ENCODE data around the gene DNM1L.

DNM1L gene

DNA sequence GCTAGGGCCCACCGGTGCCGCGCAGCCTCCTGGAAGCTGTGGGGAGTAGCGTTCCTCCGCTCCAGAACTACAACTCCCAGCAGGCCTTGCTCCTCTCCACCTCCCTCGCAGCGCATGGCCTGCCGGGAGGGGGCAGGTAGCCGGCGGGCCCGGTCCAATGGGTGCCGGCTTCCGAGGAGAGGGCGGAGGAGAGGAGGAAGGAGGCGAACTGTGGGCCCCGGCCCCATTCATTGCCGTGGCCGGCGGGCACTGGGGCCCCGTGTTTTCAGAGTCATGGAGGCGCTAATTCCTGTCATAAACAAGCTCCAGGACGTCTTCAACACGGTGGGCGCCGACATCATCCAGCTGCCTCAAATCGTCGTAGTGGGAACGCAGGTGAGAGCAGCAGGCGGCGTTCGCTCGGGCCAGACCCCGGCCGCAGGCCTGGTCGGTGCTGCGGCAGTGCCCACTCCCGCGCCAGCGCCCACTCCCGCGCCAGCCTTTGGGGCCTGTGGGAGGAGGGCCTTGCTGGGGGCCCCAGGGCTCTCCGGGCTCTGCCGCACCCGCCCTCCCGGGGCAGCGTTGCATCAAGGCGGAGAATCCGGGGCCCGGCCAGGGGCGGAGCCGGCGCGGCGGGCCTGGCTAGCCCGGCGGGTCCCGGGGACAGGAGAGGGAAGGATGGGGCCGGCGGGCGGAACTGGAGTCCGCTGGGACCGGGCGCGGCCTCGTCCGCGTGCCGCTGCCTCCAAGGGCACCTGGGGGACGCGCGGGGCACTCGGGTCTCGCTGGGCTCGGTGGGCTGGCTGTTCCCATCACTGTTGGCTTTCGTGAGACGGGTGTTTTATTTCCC lies at the start of gene DNM1L:
Gene DNM1L (plus strand): TSS at position 211 of the 829 bp plus-strand sequence. CDS start 63 bp downstream, at position 274.
- DNase-seq (ENCODE audit: low read depth): peak; percentile 97

DNA sequence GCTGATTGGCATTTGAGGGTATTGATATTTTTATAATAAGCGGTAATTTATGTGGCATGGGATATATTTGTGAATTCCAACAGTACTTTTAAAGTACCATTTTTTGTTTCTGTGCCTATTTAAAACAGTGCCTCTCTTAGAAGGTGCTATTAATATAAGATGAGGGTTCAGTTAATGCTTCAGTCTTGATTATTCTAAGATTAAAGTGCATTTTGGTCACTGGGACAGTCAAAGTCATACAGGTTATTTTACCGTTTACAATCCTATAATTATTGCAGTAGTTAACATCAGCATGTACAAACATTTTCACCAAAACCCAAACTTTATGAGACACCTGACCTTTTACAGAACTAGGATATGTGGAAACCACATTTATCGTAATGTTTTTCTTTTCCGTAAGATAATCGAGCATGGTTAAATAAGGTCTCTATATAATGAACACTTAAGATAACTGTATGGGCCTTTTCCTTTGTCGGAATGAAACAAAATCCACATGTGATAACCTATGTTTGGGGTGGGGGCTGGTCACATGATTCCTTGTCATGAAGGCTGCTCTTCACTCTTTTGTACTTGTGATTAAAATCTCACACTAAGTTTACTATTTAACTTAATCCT lies 37.7 kb upstream of the DNM1L start:
- DNase-seq (ENCODE audit: low read depth): no peak

DNA sequence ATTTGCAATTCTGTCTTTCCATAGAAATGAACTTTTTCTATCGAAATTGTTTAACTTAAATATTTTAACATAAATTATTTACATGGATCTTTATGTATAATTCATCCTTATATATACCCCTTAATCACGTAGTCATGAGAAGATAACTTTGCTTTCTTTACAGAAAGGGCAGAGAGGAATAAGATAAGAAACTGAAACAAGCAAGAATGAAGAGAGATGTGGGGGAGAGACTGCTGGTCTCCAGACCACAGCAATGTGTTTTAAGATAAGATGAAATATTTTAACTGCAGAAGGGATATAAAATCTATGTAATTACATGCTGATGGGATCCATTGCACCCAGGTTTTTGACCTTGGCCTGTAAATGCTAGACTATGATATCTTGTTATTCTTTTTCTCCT lies 34.7 kb upstream of the DNM1L start:
- DNase-seq (ENCODE audit: low read depth): peak; percentile 86

DNA sequence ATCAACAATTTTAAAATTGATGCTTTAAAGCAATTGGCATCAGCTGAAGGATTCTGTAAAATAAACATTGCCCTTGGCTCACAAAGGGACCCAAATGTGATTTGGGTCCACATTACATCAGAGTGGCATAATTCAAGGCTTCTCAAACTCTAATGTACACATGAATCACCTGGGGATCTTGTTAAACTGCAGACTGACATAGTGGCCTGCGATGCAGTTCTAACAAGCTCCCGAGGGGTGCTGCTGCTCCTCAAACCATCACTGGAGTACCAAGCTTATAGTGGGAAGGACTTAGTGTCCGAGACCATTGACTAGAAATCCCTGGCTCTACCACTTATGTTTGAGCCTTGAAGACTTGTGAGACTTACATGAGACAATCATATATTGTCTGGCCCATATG lies 31.8 kb upstream of the DNM1L start:
- DNase-seq (ENCODE audit: low read depth): peak; percentile 44

DNA sequence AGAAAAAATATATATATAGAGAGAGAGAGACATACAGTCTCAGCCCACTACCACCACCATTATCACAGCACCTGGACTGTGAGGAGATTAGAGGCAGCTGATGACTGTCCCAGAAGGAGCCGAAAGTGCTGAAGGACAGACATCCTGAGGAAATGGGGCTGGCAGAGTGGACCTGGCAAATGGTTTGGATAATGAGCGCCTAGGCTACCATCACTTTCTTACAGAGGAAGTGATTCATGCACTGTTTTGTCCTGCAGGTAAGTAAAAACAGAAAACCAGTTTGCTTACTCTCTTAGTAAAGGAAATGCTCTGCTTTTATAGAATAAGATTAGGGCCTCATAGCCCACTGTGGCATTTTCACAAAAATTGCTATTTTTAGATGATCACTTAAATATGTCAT lies 28.6 kb upstream of the DNM1L start:
- DNase-seq (ENCODE audit: low read depth): no peak

DNA sequence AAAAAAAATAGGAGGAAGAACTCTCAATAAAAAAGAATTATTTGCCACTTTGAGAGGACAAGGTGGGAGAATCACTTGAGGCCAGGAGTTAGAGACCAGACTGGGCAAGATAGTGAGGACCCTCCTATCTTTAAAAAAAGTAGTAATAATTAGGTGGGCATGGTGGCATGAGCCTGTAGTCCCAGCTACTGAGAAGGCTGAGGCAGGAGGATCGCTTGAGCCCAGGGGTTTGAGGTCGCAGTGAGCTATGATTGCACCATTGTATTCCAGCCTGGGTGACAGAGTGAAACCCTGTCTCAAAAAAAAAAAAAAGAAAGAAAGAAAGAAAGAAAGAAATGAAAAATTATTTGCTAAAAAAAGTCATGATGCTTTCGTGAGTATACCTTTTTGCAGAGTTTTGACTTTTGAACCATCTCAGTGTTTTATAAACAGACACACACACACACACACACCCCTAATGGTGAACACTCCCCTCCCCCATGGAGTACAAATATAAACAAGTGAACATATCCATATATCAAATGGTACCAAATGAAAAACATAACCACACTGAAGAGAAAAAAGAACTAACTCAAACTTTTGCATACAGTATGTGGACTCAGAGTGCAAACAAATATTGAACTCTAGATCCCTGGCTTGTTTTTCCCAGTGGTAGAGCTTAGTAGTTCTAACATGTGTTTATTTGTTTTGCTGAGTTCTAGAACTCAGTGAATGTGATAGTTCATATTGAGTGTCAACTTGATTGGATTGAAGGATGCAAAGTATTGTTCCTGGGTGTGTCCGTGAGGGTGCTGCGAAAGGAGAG lies 27.7 kb upstream of the DNM1L start:
- DNase-seq (ENCODE audit: low read depth): no peak

DNA sequence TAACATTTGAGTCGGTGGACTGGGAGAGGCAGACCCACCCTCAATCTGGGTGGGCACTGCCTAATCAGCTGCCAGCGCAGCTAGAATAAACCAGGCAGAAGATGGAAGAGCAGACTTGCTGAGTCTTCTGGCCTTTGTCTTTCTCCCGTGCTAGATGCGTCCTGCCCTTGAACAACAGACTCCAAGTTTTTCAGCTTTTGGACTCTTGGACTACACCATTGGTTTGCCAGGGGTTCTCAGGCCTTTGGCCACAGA lies 27.2 kb upstream of the DNM1L start:
- no peak for DNase-seq (ENCODE audit: low read depth)

DNA sequence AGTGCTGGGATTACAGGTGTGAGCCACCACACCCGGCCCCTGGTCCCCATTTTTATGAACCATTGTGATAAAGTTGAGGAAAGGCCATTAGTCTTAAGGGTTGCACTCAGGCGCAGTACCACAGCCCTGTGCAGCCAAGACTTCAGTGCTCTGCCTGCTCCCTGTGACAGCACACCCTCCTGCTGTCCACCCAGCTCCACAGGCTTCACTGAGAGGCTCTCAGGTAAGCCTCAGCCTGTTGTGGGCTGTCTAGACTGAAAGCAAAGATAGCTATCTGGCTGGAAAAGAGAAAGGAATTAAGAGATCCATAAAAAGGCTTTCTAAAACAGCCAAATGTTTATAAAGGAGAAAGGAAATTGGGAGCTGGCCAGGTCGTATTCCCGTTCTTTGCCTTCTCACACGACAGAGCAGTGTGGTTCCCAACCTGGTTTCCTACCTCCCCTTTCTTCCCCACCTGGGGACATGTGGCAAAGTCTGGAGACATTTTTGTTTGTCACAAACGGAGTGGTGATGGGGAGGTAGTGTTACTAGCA lies 19.1 kb upstream of the DNM1L start:
- DNase-seq (ENCODE audit: low read depth): no peak

DNA sequence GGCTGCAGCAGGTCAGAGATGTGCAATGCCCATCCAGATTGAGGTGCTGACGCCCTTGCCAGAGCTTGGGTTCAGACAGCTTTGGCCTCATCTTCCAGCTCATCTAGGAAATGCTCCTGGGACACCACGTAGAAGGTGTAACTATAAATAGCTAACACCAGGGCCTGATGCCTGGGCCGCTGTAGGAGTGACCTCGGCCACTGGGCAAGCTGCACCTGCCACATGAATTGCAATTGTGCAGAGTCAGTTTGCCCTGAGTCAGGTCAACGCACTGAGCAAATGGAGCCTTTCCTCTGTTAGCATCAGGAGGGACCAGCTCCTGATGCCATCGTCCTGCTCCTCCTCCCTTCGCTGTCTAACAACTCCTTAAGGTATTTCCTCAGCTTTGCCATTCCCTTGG lies 17.4 kb upstream of the DNM1L start:
- no peak for DNase-seq (ENCODE audit: low read depth)

DNA sequence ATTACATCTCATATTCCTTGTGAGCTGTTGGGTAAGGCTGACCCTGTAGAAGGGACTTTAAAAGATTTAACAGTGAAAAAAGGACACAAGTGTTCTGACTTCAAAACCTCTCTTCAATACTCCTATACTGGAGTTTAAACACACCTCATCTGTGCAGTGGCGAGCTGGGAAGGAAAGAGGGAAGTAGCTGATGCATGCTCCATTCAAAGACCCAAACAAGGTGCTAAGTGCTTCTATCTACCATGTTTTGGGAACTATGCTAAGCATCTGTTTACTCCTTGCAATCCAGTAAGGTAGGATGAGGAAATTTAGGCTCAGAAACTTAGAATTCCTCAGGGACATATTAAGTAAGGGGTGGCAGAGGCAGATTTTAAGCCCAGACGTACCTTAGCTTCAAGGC lies 16.4 kb upstream of the DNM1L start:
- no peak for DNase-seq (ENCODE audit: low read depth)

DNA sequence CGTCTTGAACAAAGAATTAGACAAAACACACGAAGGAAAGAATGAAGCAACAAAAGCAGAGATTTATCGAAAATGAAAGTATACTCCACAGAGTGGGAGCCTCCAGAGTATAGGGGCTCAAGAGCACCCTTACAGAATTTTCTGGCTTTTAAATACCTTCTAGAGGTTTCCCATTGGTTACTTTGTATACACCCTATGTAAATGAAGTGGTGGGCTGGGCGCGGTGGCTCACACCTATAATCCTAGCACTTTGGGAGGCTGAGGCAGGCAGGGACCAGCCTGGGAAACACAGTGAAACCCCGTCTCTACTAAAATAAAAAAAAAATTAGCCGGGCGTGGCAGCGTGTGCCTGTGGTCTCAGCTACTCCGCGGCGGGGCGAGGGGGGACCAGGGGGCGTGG lies 13.1 kb upstream of the DNM1L start:
- DNase-seq (ENCODE audit: low read depth): no peak

DNA sequence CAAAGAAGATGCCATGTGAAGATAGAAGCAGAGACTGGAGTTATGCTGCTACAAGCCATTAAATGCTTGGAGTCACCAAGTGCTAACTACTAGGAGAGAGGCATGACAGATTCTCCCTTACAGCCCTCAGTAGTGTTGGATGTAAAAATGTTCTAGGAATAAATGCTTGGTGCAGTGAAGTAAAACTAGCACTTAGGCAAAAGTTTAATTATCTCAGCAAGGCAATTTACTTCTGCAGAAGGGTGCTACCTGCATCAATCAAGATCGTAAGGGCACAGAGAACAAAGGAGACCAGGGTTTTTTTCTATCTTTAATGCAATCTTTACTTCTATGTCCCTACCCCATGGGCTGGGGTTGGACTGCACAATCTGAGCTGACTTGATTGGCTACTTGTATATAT lies 9.5 kb upstream of the DNM1L start:
- DNase-seq (ENCODE audit: low read depth): no peak

DNA sequence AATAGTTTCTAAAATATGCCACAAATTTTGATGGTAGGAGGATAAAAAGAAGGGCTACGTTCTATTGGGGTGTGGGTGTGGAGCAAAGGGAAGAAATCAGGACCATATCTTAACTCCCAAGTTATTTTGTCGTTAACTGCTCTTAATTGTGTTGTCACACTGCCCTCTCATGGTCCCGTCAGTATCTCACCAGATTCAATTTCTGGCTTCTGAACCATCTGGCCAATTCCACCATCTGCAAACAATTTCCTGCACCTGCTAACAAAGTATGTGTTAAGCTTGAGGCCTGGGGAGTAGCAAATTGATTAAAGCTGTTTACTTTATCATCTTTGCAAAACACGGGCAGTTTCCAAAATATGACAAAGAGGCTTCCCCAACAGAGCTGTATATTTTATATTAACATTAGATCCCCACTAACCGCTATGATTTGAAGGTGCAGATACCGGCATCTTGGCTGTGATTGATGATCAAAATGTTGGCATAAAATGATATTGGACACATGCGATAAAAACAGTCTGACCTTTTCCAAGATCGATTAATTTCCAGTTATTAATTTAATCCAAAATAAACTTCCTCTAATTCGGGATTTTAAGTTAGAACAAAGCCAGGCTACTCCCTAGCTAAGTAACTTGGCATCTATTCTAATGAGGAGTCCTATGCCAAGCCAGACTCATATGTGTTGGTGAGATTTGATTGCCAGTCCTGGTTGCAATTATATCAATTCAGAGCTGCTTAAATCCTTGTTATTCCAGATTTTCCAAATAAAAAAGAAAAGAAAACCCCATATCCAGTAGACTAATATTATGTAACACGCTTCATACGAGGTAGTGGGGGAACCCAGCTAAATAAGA lies 6.9 kb upstream of the DNM1L start:
- peak; percentile 67 for DNase-seq (ENCODE audit: low read depth)

DNA sequence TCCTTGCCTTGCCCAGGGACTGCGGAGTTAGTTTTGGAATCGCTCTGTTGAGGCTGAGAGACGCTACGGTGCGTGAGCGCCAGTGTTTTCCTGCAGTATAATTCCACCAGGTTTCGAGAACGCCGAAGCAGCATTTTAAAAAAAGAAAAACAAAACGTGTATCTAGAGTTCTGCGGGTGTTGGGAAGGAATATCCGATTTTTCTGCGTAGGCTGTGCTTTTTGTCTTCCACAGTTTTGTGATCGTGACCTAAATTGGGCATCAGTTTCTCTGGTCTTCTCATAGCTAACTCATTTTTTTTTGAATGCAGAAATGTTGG lies 778 bp downstream of the DNM1L start:
- DNase-seq (ENCODE audit: low read depth): no peak

DNA sequence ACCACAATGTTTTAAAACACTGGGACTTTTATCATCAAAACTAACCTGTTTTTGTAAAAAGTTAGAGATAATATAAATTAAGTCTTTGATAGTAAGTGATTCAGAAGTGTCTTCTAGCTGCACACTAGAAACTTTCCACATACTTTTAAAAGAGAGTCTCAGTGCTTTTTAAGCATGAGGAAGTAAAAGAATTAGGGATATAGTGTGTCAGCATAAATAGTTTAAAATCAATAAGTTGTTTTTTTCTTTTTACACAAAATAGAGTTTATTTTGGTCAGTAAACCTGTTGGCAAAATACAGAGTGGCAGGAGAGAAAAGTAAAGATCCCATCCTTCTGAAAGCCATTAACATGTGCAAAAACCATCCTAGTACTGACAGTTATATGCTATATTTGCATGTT lies 1.7 kb downstream of the DNM1L start:
- no peak for DNase-seq (ENCODE audit: low read depth)

DNA sequence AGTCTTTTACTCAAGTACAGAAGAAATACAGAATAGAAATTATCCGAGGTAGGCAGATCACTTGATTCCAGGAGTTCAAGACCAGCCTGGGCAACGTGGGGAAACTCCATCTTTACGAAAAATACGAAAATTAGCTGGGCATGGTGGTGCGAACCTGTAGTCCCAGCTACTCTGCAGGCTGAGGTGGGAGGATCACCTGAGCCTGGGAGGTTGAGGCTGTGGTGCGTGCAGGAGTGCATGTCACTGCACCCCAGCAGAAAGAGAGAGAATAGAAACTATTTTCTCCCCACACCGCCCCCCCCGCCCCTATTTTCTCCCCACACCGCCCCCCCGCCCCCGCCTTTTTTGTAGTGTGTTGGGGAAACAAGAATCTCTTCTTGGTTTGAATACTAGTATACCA lies 2.2 kb downstream of the DNM1L start:
- DNase-seq (ENCODE audit: low read depth): no peak

DNA sequence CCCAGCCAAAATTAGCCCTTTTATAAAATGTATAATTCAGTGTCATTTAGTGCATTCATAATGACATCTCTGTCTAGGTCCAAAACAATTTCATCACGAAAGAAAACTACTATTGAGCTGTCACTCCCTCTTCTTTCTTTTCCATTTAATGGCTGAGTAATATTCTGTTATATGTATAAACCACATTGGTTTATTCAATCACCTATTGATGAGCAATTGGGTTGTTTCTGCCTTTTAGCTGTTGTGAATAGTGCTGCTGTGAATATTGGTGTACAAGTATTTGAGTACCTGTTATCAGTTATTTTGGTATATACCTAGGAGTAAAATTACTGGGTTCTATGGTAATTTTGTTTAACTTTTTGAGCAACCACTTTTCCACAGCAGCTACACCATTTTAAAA lies 7.2 kb downstream of the DNM1L start:
- no peak for DNase-seq (ENCODE audit: low read depth)

DNA sequence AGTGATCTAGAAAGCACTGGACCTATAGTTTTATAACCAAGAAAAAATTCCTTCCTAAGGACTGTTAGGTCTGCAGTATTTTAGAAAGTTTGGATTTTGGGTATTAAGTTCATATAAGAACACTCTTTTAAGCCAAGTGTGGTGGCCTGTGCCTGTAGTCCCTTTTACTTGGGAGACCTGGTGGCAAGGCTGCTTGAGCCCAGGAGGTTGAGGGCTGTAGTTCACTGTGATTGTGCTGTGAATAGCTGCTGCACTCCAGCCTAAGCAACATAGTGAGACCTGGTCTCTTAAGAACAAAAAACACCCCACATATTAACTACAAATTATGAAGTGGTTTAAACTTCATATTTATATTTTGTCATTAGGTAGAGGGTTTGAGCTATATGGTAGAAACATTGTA lies 9.7 kb downstream of the DNM1L start:
- no peak for DNase-seq (ENCODE audit: low read depth)

DNA sequence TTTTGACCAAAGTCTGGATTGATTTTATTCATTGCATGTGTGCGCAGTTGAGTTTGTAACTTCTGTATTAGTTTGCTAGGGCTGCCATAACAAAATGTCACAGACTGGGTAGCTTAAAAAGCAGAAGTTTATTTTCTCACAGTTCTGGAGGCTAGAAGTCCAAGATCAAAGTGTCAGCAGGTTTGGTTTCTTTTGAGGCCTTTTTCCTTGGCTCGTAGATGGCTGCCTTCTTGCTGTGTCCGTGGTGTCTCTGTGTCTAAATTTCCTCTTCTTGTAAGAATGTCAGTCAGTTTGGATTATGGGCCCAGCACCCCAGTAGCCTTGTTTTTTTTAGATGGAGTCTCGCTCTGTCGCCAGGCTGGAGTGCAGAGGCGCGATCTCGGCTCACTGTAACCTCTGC lies 11.8 kb downstream of the DNM1L start:
- no peak for DNase-seq (ENCODE audit: low read depth)

DNA sequence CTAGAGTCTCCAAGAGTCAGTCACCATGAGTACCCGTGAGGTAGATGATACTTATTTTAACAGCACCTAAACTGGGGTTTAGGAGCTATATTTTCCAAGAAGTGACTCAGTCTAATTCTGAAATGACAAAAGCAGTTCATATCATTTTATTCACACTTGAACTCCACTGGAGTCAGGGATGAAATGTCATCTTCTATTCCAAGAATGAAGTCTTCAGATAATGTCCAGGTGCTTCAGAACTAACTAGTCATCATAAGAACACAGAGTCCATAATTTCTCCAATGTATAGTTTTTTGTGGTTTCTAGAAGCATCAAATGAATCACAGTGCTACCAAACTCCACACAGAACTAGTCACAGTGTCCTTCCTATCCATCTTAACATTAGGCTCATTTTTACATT lies 13.3 kb downstream of the DNM1L start:
- DNase-seq (ENCODE audit: low read depth): no peak

DNA sequence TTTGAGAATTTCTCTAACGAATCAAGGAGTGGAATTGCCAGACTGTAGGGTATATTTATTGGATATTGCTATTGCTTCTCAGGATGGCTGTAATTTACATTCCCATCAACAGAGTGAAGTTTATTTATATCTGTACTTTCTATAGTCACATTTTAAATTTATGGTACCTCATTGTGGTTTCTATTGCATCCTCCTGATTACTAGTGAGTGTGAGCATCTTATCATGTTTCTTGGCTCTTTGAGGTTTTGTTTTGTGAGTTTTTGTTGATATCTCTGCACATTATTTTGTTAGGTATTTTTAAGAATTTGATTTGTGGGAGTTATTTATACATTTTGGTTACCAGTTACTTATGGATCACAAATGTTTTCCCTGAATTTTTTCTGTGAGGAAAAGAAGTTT lies 13.9 kb downstream of the DNM1L start:
- DNase-seq (ENCODE audit: low read depth): no peak

DNA sequence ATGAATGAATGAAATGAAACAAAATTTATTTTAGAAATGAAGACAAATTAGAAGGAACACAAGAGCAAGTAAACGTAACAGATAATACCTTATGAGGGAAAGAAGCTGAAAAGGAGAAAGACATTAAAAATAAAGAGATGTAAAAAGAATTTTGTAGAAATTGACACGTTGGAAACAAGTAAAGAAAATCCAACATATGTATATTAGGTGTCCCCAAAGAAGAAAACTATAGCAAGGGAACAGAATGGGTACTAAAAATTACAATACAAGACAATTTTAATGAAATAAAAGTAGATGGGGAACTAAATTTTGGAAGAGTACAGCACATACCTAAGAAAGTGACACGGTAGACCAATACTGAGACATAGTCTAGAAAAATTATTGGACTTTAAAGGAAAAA lies 16.7 kb downstream of the DNM1L start:
- DNase-seq (ENCODE audit: low read depth): no peak

Data from amniotic epithelial cell (primary cell).